ENCODE data around the gene MECP2.

Gene MECP2

DNA sequence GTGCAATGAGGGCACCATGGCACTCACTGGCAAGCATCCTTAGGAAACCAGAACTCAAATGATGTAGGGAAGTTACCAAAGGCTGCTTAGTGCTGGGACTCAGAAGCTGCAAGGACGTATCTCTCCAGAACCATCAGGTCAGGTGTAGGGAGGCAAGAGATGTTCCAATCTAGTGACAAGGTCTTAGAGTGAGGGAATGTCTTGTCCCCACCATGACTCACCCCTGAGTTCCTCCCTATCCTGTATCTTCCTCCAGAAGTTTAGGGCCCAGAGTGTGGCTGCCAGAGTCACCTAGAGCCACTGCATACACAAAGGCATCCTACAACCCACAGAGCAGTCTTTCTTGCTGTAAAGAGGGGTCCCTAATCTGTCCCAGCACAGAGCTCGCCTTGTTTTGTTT is 63.7 kb downstream of the MECP2 start:
- DNase-seq (ENCODE audit: low read depth in 3 of 3): no peak

DNA sequence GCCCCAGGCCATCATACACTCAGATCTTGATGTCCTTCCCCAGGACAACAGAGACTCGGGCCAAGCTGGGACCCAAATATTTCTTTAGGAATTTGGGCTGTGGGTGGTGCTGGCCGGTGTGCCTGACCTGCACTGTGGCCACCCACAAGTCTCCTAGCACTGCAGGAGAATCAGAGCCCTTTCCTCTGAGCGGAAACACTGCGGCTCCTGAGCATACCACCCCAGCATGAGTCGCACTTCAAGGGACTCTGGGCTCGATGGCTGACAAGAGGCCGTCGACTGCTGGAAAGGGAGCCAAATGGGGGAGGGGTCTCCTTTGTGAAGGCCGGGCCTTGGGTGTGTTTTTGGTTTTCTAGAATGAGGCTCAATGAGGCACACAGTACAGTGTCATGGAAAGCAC is 64.9 kb downstream of the MECP2 start:
- no peak for DNase-seq (ENCODE audit: low read depth in 3 of 3)

DNA sequence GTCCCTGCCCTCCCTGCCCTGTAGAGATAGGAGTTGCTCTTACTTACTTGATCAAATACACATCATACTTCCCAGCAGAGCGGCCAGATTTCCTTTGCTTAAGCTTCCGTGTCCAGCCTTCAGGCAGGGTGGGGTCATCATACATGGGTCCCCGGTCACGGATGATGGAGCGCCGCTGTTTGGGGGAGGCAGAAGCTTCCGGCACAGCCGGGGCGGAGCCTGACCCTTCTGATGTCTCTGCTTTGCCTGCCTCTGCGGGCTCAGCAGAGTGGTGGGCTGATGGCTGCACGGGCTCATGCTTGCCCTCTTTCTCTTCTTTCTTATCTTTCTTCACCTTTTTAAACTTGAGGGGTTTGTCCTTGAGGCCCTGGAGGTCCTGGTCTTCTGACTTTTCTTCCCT is 65.4 kb downstream of the MECP2 start:
- DNase-seq (ENCODE audit: low read depth in 3 of 3): no peak

DNA sequence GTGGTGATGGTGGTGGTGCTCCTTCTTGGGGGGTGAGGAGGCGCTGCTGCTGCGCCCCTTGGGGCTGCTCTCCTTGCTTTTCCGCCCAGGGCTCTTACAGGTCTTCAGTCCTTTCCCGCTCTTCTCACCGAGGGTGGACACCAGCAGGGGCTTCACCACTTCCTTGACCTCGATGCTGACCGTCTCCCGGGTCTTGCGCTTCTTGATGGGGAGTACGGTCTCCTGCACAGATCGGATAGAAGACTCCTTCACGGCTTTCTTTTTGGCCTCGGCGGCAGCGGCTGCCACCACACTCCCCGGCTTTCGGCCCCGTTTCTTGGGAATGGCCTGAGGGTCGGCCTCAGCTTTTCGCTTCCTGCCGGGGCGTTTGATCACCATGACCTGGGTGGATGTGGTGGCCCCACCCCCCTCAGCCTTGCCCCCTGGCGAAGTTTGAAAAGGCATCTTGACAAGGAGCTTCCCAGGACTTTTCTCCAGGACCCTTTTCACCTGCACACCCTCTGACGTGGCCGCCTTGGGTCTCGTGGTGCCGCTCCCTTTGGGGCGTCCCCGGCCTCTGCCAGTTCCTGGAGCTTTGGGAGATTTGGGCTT is 66.7 kb downstream of the MECP2 start:
- DNase-seq (ENCODE audit: low read depth in 3 of 3): no peak

DNA sequence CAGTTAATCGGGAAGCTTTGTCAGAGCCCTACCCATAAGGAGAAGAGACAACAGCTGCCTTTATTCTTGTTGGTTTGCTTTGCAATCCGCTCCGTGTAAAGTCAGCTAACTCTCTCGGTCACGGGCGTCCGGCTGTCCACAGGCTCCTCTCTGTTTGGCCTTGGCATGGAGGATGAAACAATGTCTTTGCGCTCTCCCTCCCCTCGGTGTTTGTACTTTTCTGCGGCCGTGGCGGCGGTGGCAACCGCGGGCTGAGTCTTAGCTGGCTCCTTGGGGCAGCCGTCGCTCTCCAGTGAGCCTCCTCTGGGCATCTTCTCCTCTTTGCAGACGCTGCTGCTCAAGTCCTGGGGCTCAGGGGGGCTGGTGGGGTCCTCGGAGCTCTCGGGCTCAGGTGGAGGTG is 67.3 kb downstream of the MECP2 start:
- no peak for DNase-seq (ENCODE audit: low read depth in 3 of 3)

DNA sequence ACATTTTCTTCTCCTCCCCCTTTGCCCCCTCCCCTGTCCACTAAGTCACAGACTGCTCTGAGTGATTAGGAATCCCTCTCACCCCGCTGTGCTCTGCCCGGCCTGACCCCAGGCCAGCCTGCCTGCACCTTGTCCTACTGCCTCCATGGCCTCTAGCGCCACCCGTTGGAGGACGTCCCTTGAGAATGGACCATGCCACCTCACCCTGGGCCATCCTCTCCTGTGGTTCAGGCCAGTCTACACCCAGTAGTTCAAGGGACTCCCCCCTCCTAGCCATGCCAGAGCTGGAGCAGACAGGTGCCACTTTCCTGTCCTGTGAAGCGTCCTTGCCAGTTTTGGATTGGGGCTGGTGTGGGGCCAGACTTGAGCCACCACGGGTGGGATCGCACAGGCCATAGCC is 68.1 kb downstream of the MECP2 start:
- no peak for DNase-seq (ENCODE audit: low read depth in 3 of 3)

DNA sequence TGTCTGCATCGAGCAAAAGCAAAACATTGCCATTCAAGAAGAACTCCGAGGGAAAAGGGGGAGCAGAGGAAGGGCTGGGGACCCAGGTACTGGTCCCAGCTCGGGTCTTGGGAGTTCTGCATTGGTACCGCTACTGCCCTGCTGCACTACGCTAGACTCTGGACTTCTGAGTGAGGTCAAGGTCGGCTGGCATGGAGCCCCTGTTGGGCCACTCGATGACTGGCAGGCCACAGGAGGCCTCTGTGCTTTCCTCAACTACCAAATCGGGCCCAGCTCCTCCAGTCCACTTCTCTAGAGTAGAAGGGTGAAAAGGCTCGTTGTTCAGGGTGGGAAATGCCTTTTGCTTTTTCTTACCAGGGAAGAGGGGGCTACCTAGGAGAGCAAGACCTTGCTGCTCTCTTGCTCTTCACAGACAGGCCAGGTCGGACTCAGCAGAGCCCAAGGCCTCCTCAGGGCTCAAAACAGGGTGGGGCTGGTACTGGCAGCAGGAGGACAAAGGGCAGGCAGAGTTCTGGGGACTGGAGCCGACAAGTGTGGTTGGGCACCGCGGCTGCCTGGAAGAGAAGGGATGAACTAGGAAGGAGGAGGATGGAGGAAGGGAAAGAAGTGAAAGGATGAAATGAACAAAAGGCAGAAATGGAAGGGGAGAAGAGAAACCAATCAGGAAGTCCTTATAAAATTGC is 68.9 kb downstream of the MECP2 start:
- DNase-seq (ENCODE audit: low read depth in 3 of 3): no peak

DNA sequence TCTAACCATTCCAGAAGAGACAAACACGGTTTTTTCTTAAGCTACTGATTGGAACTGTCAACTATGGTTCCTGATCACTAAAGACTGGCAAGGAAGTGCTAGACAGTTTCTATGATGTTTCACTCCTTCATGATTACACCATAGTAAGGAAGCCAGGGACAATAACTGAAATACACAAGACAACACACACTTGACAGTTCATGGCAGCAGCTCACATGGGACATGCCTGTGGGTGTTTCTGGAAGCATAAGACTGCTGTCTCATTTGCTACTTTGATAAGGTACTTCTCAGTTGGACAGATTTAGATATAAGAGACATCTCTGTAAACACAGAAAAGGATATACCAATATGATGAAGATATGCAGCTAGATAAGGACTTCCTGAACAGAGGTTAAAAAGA is 69.5 kb downstream of the MECP2 start:
- no peak for DNase-seq (ENCODE audit: low read depth in 3 of 3)

DNA sequence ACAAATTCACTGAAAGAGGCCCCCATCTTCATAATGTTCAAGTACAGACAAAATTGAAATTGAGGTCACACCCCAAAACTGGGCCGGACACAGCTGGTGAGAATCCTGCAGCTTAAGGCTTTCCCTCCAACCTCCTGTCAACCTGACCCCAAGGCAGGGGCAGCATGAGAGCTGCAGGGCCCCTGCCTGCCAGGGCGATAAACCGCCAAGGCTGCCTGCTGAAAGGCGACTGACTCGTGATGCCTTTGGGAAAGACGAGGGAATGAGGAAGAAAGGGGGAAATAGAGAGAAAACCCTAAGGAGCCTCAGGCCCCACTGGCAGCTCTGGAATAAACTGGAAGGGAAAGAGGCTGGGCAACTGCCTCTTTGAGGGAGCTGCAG is 70.5 kb downstream of the MECP2 start:
- no peak for DNase-seq (ENCODE audit: low read depth in 3 of 3)

DNA sequence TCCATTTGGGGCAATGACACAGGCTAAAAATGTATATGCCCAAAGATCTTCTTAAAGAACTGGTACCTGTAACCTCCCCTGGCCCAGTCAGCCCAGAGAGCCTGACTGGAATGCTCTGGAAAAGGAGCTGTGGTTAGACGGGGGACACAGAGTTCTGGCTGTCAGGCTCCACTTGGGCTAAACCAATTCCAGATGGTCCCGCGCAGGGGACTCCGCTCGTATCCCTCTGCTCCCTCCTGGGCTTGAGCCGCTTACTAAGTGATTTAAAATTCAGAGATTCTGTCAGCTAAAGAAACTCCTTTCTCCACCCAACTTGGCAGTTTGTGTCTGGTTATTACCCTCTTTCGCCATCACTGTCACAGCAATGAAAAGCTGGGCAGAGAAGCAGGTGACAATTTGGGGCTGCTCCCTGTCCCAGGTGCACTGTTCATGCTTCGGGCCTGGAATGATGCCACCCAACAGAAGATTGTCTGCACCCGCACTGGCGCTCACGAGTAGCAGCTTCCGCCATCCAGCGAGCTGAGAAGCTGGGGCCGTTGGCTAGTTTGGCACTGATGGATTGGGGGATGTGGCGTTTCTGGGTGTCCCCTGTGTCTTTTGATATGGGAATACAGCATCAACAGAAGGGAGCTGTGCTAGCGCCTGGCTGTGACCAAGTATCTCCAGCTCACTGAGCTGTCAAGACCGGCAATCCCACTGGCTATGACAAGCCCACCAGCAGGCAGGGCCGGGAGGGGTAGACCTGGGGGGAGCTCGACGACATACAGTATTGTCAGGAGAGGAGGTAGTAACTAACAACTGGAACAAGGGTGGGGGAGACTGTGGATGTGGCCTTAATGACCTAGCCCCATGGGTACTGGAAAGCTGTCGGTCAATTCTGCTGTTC is 71.1 kb downstream of the MECP2 start:
- no peak for DNase-seq (ENCODE audit: low read depth in 3 of 3)

DNA sequence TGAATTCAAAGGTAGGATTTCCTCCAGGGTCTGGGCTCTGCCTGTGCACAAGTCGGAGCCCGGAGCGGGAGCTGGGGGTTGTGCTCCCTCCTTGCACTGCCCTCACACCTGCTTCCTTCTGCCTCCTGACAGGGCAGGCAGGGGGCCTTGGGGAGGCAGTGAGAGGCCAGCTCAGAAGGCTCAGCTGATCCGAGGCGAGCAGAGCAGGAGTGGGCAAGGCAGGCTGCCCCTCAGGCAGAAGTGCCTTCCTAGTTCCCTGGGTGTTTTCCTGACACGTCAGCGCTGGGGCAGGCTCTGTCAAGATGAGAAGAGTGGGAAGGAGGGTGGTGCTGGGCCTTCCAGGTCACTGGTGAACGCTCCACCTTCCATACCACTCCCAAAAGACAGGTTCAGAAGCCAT is 72.3 kb downstream of the MECP2 start:
- no peak for DNase-seq (ENCODE audit: low read depth in 3 of 3)

DNA sequence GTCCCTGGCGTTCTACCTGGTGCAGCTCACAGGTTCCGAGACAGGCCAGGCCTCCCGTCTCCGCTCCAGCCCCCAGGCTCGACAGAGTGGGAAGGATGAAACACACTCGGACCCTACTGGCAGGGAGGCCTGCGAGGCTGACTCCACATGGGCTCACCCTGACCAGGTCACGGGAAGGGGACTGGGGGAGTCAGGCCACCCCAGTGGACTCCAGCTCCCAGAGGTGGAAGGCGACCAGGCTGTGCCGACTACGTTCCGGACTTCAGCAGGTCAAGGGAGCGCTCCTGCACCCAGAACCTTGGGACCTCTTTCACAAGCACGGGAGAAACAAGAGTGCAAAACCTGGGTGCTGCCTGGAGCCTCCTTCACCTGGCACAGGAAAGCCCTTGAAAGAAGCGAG is 73.2 kb downstream of the MECP2 start:
- no peak for DNase-seq (ENCODE audit: low read depth in 3 of 3)

DNA sequence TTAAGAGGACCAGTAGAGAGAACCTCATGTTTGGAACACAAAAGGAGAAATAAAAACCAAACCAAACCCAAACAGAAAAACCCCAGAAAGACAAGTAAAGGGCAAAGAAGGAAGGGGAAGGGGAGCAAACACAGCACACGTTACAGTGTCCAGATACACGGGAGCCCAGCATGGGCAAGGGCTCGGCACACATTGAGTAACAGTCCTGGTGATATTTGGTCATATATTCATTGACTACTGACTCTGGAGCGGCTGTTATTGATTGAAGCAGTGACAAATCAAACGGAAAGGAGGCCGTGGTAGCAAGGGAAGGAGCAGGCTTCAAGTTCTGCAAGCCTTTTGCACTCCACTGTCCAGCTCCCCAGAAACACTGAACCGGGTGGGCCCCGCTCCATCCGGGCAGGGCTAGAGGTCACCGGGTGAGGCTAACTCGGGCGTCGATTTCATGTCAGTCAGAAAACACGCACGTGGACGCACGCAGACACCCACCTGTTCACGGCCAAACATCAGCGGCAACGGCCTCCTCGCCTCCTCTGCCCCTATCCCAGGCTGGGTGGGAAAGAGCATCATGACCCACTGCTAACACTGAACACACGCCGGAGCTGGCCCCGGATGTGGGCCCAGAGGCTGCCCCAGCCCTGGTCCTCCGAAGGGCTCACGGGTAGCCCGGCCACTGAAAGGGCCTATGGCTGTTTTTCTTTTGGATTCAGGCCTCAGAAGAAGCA is 74.1 kb downstream of the MECP2 start:
- DNase-seq (ENCODE audit: low read depth in 3 of 3): no peak

DNA sequence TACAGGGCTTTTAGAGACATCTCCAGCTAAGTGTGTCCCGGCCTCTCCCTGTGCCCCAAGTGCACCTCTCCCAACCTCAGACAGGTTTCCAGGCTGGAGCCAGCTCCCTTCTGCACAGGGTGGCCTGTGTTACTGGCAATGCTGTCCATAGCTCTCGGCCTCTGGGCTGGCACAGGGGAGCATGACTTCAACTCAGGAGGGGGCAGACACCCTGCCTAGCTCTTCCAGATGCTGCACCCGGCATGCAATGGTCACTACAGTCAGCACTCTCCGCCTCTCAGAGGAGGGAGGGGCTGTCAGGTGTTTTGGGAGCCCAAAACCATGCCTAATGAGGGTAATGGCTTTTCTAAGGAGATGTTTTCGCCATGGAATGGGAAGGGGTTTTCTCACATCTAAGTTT is 75.4 kb downstream of the MECP2 start:
- DNase-seq (ENCODE audit: low read depth in 3 of 3): no peak

DNA sequence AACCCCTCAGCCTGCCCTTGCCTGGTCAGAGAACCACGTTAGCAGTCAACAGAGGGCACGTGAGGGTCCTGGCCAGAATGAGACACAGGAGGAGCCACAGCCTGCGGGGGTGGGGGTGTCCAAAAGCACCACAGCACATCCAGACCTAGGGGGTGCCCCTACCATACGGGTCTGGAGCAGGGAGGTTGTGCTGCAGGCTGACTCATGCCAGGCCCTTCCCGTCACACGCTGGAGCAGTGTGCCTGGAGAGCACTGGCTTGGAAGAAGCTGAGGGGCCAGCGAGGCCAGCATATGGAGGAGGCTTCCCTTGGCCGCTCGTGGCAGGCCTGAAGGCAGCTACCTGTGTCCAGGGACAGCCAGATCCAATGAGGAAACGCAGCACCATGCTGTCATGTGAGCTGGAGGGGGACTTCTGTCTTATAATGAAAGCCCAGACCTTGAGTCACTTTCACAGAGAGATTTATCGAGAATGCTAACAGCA is 76.3 kb downstream of the MECP2 start:
- peak in 1 of 3 experiments; percentile 28 for DNase-seq (ENCODE audit: low read depth in 3 of 3)

DNA sequence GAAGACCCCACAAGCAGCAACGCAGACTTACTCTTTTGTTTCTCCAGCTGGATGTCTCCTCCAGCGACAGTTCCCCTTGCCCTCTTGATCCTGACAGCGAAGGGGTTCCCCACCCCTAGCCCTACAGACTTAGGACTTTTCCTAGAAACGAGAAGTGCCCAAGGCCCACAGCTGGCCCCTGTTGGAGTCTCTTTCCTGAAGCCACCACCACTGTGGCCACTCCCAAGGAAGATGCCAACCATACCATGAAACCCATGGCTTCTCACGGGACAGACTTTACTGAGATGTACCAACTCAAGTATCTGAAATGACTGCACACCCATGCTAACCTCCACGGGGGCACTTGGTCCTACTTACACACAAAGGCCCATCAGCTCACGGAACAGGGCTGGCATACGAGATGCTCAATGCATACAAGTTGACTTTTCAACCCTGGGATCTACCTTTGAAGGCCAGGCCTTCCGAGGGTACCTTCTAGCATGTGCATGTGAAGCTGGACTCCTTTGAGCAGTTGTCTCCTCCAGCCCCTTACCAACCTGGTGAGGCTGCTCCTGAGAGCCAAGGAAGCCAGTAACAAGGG is 76.9 kb downstream of the MECP2 start:
- DNase-seq (ENCODE audit: low read depth in 3 of 3): no peak

DNA sequence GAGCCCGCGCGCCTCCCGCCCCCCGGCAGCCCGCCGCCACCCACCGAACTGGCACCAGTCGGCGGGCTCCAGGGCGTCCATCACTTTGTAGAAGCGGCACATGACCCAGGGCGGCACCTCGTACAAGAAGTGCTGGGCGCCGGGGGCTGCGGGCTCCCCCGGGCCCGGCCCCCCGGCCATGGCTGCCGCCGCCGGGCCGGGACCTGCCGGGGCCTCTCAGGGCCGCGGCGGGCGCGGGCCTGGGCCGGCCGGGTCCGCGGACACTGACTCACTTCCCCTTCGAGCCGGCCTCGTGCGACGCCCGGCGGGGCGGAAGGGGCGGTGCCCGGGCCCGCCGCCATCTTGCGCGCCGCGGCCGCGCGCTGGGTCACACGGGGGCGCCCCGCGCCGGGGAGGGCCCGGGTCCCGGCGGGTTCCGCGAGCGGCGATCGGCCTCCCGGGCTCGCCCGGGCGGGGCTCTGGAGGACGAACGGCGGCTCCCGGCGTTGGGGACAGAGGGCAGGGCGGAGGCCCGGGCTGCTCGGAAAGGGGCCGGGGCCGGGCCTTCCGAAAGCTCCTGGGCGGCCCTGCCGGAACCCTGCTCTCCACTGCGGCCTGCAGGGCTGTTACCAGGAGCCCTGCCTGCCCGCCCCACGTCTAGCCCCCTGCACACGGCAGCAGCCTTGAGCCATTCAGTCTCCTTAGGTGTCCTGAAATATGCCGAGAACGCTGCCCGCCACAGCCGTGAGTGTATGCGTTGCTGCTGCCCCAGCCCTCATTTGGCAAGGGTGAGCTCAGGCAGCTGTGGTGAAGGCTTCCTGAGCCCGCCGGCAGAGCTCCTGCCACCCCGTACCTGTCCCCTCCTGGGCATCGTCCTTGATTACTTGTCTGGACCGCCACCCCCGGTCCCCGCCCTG is 77.6 kb downstream of the MECP2 start, which contains the start of gene IRAK1:
TSS of gene IRAK1 (minus strand) at position 270 of the 896 bp plus-strand sequence. CDS start at position 180, 90 bp downstream.
- DNase-seq (ENCODE audit: low read depth in 3 of 3): peak in 1 of 3 experiments; percentile 47

DNA sequence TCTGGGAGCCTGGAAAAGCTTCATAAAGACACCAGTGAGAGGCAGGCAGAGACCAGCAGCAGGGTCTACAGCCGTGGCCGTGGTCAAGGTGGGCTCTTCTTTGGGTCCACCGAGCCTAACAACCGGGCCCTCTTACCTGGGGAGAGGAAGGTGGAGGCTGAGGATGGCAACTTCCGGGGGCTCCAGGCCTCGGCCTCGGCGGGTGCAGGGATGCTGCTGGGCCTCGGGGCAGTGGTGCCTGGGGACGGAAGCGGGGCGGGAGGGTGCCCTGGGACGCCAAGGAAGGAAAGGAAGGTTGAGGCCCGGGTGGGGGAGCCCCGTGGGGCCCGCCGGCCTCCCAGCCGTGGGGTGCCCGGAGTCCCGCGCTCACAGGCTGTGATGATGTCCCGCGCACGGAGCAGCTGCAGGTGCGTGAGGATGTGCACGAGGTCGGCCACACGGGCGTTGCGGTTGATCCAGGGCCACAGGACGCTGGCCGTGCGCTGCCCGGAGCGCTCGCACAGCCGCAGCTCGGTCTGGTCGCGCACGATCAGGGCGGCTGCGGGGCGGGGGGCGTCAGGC is 78.4 kb downstream of the MECP2 start:
- peak in 1 of 3 experiments; percentile 14 for DNase-seq (ENCODE audit: low read depth in 3 of 3)

DNA sequence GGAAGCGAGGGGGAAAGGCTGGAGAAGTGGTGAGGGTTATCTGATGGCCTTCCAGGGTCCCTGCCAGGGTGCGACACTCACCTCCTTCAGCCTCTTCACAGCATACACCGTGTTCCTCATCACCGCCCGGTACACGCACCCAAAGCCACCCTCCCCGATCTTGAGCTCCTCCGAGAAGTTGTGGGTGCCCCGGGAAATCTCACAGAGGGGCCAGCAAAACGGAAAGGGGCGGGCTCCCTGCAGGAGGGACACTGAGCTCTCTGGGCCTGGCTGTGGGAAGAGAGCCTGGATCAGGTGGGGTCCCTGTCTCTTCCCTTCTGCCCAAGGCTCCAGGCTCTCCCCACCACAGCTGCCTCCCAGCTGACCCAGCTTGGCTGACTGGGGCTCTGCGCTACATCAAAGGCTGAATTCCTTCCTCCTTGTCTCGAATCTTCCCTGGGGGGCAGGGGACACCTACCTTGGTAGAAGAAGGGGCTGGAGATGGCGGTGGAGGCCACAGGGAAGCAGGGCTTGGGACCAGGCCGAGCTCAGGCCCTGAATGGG is 78.9 kb downstream of the MECP2 start:
- no peak for DNase-seq (ENCODE audit: low read depth in 3 of 3)

Measured in stimulated activated CD4-positive, alpha-beta T cell treated with anti-CD3 and anti-CD28 coated beads, TNF-alpha, amount 100 ng/mL, for 24 hours (primary cell).